Neural crest cell (in vitro differentiated cells): ENCODE results near the gene RAMP3. TPM values are rescaled to one million over a fixed set of nuclear protein-coding genes. Genes with fewer than 3 reads are reported as not detected.

Experiments used
- DNase-seq: peaks from one replicate; pipeline ENCODE4 v3.0.0; 2021; ENCODE audit warnings: low read depth, mixed read lengths, low spot score
- H3K27ac Mint-ChIP-seq: one replicate; pipeline ENCODE4 v1.8.0; 2021; ENCODE audit warnings: mild to moderate bottlenecking, mixed read lengths; ENCODE audit not compliant: unreplicated experiment
- H3K27me3 Mint-ChIP-seq: 2 replicates; pipeline ENCODE4 v1.8.0; 2021; ENCODE audit warnings: low read depth, mild to moderate bottlenecking, mixed read lengths
- H3K36me3 Mint-ChIP-seq: 2 replicates; pipeline ENCODE4 v1.8.0; 2021; ENCODE audit warnings: low read depth, mild to moderate bottlenecking, mixed read lengths
- H3K4me1 Mint-ChIP-seq: 2 replicates; pipeline ENCODE4 v1.8.0; 2021; ENCODE audit warnings: mixed read lengths
- H3K4me3 Mint-ChIP-seq: one replicate; pipeline ENCODE4 v1.8.0; 2021; ENCODE audit warnings: mild to moderate bottlenecking, mixed read lengths
- H3K9me3 Mint-ChIP-seq: 2 replicates; pipeline ENCODE4 v1.8.0; 2021; ENCODE audit warnings: mixed read lengths
- CTCF ChIP-seq: fragments of 200-600 bp; sonication (generic); conservative IDR thresholded peaks from 2 replicates; pipeline ENCODE4 v1.5.0; 2021; ENCODE audit warnings: antibody characterized with exemption, mild to moderate bottlenecking
- total RNA-seq: library from RNA; stranded (reverse); gene quantifications from 2 replicates; pipeline ENCODE4 v1.2.1, GENCODE V29; 2021

The RAMP3 gene
- total RNA-seq, 1 donor from 2014 or later: not detected

- H3K9me3 Mint-ChIP-seq: no peaks in the 10 kb centered on the region
- peak overlapping the region; percentile 46 for H3K27ac Mint-ChIP-seq
- no peaks in the 10 kb centered on the region for H3K36me3 Mint-ChIP-seq
- no peak overlapping the region for H3K4me3 Mint-ChIP-seq
- no peak for DNase-seq
- peaks cover 23% of the 10 kb centered on the region for H3K27me3 Mint-ChIP-seq
- peaks cover 38% of the 10 kb centered on the region for H3K4me1 Mint-ChIP-seq
- no peak for TF ChIP-seq CTCF
These were observed 61.5 kb downstream of the RAMP3 start for GRCh38 chr7:45219130-45219529.

- Mint-ChIP-seq H3K4me3 (no peak overlapping the region), H3K4me1 (peaks cover 38% of the 10 kb centered on the region), H3K9me3 (no peaks in the 10 kb centered on the region), H3K27me3 (peaks cover 15% of the 10 kb centered on the region), H3K27ac (peak overlapping the region; percentile 22), H3K36me3 (no peaks in the 10 kb centered on the region)
- no peak for TF ChIP-seq CTCF
- no peak for DNase-seq
These were observed 62.3 kb downstream of the RAMP3 start for GRCh38 chr7:45219801-45220435.

- TF ChIP-seq CTCF: no peak
- DNase-seq: no peak
- Mint-ChIP-seq H3K27me3 (peaks cover 6% of the 10 kb centered on the region), H3K36me3 (no peaks in the 10 kb centered on the region), H3K4me3 (no peak overlapping the region), H3K9me3 (no peaks in the 10 kb centered on the region), H3K4me1 (peaks cover 38% of the 10 kb centered on the region), H3K27ac (peak overlapping the region; percentile 10)
These were observed 63.4 kb downstream of the RAMP3 start for GRCh38 chr7:45220846-45221618.

GRCh38 chr7:45221896-45222604 is 64.5 kb downstream of the RAMP3 start:
- no peak overlapping the region for H3K4me3 Mint-ChIP-seq
- DNase-seq: no peak
- H3K27me3 Mint-ChIP-seq: peaks cover 2% of the 10 kb centered on the region
- no peak overlapping the region for H3K27ac Mint-ChIP-seq
- TF ChIP-seq CTCF: no peak
- H3K4me1 Mint-ChIP-seq: peaks cover 38% of the 10 kb centered on the region
- no peaks in the 10 kb centered on the region for H3K36me3 Mint-ChIP-seq
- no peaks in the 10 kb centered on the region for H3K9me3 Mint-ChIP-seq

- H3K27ac Mint-ChIP-seq: no peak overlapping the region
- no peaks in the 10 kb centered on the region for H3K36me3 Mint-ChIP-seq
- H3K27me3 Mint-ChIP-seq: peaks cover 7% of the 10 kb centered on the region
- DNase-seq: no peak
- TF ChIP-seq CTCF: no peak
- H3K4me1 Mint-ChIP-seq: peaks cover 35% of the 10 kb centered on the region
- H3K9me3 Mint-ChIP-seq: no peaks in the 10 kb centered on the region
- H3K4me3 Mint-ChIP-seq: no peak overlapping the region
These were observed 65.5 kb downstream of the RAMP3 start for GRCh38 chr7:45223078-45223477.
